GM19455 (cell line): ENCODE data around the gene RAB11FIP5.
"Not testable (repeated sequence)": the region's sequence is repeated elsewhere in the genome, so short reads cannot be mapped to it uniquely, and the experiment has no call there.

ENCODE experiments used
- ATAC-seq: cut with Tn5 transposase; IDR thresholded peaks from one replicate; pipeline ENCODE4 v1.9.1; 2021; ENCODE audit not compliant: unreplicated experiment

Gene RAB11FIP5

DNA sequence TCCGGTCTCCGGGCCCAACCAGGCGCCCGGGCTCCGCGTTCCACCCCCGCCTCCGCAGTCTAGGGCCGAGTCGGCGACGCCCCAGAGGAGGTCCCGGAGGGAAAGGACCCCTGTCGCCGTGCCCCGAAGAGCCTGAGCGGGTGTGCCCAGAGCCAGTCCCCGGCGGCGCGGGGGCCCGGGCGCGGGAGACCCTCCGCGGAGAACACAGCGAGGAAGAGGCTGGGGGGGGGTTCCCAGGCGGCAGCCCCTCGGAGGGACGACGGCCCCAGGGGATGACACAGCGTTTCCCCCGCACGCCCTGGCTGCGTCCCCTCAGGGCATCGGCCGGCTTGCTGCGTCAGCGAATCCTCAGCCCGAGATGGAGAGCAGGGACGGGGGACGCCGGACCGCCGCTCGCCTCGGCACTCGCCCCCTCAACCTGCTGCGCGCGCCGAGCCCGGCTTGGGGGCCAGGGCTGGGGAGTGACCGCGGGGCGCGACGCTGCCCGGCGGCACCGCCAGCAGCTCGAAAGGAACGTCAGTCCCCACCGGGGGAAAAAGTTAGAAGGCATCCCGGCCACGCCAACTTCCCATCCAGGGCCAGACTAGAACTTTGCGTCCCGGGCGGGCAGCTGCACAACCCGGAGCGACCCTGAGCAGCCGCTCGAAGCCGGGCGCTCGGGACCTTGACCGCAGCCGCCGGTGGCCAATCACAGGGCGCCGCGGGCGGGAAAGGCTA, 41.9 kb downstream of the RAB11FIP5 start:
- ATAC-seq = peak; percentile 23

DNA sequence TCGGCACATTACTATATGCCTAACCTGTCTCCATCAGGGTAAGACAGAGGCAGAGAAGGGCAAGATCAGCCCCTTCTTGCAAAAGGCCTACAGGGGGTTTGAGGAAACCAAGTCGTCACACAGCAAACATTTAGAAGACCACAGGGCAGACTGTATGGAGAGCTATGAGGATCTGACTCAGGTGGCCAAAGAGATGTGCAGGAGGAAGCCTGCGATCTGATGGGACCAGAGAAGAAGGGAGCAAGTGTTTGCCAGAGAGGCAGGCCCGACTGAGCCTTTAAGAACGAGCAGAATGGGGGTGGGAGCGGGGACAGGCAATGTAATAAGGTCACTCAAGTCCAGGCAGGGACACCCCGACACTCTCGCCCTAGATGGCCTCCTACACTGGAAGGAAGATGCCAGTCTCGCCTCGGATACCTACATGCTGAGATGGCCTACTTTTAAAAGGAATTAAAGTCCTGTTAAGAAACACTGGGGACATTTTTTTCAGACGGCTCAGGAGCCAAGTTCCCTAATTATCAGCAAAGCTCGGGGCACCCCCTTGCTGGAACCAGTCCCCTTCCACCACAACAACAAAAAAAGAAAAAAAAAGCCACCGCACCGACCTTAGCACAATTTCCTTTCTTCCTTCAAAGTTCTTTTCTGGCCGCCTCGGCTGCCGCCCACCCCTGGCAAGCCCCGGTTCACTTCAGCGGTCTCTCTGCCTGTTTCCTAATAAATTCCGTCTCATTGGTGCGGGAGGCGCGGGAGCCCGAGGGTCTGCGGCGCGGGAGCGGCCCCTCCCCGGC, 42.7 kb downstream of the RAB11FIP5 start:
- ATAC-seq = no peak

DNA sequence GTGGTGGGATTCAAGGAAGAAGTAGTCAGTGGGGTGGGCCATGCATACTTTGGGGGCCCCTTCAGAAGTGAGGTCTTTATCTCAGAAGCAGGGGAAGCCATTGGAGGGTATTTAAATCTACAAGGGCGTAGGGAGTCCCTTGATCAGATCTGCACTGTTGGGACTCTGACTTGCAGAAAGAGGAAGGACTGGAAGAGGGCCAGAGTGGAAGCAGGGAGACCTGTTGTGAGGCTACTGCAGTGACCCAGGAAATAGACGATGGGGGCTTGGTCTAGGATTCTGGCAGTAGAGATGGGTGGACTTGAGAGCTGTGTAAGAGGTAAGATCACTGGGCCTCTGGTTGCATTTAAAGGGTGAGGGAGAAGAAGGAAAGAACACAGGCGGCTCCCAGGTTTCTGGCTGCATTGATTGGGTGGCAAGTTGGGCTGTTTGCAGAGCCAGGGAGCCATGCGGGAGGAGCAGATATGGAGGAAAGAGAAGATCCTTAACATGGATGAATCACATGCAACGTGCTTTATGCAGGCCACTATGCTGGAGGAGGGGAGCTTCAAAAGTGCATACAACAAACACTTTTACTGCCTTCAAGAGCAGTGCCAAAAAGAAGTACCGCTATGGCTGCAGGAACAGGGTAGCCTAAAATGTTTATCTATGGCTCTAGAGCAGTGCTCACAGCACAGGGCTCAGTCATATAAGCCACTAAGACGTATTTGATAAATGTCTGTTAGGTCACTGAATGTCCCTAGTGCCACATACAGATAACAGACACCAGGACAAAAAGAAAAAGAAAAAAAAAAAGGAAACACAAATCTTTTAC, 43.5 kb downstream of the RAB11FIP5 start:
- no peak for ATAC-seq

DNA sequence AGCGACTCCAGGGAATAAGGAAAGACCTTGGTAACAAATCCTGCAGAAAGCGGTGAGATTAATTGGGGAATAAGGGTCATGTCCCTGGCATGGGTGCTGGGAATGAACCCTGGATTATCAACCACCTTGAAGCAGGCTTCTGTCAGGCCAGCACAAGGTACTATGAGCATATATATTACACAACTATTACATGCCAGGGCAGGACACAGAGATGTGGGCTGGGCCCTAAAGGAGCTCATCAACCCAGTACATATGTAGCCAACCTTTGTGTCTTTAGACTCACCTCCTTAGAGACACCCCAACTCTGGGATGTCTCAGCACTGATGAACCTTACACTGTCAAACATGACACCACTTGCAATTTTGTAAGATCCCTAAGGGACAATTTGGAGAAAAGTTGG, 44.6 kb downstream of the RAB11FIP5 start:
- no peak for ATAC-seq

DNA sequence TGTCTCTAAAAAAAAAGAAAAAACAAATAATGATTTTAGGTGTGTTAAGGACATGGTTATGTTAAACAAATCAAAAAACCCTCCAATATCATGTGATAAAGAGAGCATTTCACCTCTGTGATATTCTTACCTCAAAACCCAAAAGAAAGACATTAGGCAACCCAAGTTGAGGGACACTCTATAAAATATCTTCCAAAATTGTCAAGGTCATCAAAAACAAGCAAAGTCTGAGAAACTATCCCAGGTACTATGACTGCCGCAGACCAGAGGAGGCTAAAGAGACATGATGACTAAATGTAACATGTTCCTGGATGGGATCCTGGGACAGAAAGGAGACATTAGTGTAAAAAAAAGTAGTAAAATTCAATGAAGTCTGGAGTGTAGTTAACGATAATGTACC, 45.7 kb downstream of the RAB11FIP5 start:
- no peak for ATAC-seq

DNA sequence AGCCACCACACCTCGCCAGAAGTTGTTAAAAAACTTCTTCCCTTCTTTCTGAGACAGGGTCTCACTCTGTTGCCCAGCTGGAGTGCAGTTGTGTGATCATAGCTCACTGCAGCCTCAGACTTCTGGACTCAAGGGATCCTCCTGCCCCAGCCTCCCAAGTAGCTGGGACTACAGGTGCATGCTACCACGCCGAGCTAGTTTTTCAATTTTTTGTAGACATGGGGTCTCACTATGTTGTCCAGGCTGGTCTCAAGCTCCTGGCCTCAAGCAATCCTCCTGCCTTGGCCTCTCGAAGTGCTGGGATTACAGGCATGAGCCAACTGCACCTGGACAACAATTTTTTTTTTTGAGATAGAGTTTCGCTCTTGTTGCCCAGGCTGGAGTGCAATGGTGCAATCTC, 47.7 kb downstream of the RAB11FIP5 start:
- not testable (repeated sequence) for ATAC-seq

DNA sequence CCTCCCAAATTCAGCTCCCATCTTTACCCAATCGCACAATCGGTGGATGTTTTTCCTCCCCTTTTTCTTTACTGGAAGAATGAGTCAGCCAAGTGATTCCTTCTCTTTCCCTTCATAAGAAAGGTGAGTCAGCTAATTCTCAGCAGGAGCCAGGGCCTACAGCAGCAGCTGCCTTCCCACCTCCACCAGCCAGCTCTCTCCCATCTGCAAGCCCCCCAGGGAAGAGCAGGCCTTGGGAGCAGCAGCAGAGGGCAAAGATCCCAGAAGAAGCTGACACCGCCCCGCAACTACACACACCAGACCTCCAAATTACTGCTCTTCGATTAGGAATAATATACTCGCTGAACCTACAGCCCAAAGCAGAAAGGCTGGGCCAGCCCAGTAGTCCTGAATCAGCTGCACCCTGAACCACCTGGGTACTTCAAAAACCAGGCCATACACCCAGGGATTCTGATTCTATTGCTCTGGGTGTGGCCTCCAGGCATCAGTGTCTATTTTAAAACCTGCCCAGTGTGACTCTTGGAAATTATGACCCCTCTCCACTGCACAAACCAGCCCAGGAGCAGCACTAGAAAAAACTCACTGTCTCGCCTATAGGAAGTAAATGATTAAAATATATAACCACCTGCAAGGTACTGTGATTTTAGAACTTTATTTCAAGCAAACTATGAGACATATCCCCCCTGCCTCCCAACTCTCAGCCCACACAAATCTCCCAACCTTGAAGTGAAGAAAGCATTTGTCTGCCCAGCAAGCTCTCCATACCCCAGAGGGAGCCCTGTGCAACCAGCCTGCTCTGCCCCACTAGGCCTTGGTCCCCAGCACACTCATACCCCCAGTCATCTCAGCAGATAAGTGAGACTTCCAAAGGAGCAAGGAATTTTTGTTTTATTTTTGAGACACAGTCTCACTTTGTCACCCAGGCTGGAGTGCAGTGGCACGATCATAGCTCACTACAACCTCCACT, 48.6 kb downstream of the RAB11FIP5 start:
- ATAC-seq = no peak

DNA sequence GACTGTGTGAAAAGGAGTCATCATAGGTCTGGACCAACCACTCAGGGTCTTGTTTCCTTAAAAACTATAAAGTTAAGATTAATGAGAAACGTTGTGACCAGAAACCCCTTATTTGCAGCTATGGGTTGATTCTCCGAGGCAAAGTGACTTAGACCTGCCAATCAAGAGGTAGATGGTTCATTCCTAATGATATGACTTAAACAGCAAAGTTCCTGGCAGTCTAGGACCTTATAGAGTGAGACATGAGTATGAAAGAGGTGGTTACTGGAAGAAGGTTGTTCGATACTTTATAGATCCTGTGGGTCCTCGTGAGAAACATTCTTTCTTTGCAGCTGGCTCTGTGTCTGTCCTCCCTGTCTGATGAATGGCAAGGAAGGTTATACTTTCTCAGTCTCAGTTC, 49.3 kb downstream of the RAB11FIP5 start:
- no peak for ATAC-seq

DNA sequence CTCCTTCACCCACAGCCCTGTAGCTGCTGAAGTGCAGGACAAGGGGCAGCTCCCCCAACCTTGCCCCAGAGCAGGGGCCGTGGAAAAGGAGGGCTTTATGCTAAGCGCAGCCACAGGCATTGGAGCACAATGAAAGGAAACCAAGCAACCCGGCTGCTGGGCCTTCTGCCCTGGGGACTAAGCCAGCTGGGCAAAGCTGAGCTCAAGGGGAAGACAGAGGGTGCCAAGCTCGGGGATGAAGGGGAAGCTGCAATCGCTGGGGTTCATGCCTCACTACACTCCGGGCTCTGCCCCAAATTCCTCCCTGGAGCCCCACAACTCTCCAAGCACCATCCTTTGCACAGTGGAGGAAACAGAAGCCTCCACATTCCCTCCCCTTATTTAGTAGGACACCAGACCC, 53.6 kb downstream of the RAB11FIP5 start:
- ATAC-seq = no peak

DNA sequence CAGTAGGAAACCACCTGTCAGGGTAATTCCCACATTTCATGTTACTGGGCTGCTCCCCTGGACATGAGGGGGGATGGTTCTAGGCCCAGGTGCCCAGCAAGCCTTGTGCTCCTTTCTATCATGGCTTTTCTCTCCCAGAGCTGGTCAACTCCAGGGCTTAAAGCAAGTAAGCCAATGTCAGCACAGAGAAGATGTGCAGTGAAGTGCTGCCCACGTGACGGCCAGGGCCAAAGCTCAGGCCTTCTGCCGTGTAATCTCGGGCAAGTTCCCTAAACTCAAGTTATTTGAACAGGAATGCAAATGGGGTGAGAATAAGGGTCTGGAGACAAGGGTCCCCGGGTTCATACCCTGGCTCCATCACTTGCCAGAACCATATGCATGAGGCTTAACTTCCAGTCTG, 57.8 kb downstream of the RAB11FIP5 start:
- no peak for ATAC-seq

DNA sequence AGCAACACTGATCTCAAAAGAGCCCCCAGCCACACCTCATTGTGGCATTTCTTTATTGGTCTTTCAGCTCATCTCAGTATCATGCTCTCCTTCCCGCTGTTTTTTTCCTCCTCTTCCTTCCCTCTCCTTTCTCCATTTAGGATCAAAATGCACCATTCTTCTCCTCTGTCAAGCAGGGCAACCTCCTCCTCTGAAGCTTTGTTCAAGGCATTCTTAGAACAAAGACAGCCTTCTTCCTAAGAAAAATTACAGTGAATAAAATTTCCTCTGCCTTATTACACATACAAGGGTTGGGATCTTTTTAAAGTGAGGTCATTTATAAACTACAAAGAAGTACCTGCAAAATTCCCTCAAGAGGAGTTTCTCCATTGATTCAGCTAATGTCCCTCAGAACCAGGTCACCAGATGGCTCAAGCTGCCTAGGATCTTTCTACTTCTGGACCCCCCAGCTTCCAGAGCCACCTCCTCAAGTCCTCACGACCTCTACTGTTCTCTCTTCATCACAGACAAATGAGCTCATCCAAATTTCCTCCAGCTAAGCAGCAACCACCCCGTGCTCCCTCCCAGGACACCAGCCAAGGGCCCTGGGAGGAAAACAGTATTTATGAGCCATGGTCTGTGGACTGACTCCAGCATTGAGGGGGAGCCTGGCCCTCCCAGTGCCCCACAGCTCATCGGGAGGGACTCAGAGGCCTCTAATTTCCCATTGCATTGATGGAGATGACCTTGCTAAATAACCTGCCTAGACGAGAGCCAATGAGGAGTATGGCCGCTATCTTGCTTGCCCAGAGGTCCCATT, 59.2 kb downstream of the RAB11FIP5 start:
- no peak for ATAC-seq

DNA sequence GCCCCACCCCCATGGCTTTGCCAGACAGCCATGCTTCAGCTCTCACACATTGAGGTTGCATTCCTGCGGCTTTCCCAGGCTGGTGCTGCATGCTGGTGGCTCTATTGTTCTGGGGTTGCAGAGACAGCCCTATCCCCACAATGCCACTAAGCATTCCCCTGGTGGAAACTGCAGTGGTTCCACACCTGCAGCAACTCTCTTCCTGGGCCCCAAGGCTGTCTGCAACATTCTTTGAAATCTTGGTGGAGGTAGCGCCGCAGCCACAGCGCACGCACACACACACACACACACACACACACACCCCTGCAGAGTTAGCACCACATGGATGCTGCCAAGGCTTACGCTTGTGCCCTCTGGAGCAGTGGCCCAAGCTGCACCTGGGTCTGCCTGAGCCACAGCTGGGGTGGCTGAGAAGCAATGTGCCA, 62.6 kb downstream of the RAB11FIP5 start:
- ATAC-seq = no peak

DNA sequence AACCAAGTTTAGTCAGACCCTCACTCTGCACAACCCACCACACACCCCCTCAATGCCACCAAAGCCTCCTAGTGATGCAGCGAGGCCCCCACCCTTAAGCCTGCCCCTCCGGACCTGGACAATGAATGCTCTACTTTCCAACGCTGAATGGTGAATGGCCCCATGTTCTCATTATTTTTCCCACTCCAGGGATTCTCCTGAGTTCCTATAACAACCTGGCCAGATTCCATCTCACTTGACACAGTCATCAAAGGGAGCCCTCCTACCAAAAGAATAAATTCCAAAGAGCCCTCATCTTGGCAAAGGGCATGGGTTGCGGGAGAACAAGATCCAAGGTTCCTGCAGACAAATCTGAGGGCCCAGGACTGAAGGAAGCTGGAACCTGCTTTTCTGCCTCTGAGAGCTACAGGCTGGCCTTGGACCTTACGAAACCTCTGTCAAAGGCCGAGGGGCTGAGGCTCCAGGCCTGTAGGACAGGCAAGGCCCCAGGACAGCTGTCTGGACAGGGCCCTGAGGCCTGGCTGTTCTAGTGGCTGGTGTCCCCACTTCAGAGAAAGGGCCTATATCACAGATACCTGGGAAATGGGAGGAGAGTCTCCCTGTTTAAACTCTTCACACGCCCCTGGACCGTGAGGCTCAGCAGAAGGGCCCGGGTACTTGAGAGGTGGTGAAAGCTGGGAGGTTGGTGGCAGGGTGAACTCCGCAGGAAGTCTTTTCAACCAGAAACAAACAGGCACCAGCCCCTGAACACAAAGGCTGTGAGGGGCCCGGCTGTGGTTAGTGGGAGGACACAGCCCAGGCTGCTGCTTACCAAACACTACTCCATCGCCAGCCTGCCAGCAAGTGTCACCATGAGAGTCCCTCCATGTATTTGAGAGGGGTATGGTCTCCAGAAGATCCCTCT, 68.6 kb downstream of the RAB11FIP5 start:
- ATAC-seq = no peak

DNA sequence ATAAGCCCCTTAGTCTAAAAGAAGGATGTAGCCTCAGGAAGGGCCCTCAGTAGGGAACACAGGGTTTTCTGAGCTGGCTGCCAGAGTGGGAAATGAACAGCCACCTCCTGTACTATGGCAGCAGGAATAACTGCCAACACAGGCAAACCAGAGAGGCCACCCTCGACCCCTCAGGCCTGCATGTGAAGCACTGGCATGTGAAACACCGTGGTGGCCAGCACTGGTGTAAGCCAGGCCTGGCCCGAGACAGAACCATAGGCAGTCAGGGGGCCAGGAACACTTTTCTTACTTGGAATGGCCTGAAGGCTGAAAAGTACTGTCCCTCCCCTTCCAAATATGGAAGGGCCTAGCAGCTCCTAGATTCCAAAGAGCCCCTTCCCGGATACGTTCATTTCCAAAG, 69.5 kb downstream of the RAB11FIP5 start:
- ATAC-seq = no peak

DNA sequence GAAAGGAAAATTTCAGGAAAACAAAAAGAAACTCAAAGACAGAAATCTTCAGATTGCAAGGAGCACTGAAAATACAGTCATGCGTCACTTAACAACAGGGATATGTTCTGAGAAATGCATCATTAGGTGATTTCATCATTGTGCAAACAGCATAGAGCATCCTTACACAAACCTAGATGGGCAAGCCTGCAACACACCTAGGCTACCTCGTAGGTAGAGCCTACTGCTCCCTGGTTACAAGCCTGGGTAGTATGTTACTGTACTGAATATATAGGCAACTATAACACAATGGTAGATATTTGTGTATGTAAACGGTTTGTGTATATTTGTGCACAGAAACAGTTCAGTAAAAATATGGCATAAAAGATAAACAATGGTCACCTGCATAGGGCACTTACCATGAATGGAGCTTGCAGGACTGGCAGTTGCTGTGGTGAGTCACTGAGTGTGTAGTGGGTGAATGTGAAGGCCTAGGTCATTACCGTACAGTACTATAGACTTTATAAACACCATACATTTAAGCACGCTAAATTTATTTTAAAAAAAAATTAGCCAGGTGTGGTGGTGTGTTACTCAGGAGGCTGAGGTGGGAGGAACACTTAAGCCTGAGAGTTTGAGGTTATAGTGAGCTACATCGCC, 74.7 kb downstream of the RAB11FIP5 start:
- ATAC-seq = no peak

DNA sequence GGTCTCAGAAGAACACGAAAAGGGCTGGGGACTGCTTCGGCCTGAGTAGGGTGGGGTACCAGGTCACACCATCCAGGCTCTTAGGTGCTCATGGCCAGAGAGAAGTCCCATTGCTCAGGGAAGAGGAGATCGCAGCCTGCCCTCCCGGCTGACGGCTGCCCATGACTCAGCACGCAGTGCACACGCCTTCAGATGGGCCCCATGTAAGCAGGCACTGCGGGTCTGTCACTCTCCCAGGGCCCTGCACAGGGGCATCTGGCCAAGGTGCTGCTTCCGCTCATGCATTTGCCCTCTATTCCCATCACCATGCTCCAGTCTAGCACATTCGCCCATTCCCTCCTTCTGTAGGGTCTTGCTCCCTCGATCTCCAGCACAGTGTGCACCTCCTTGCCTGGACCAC, 76.0 kb downstream of the RAB11FIP5 start:
- ATAC-seq = no peak

DNA sequence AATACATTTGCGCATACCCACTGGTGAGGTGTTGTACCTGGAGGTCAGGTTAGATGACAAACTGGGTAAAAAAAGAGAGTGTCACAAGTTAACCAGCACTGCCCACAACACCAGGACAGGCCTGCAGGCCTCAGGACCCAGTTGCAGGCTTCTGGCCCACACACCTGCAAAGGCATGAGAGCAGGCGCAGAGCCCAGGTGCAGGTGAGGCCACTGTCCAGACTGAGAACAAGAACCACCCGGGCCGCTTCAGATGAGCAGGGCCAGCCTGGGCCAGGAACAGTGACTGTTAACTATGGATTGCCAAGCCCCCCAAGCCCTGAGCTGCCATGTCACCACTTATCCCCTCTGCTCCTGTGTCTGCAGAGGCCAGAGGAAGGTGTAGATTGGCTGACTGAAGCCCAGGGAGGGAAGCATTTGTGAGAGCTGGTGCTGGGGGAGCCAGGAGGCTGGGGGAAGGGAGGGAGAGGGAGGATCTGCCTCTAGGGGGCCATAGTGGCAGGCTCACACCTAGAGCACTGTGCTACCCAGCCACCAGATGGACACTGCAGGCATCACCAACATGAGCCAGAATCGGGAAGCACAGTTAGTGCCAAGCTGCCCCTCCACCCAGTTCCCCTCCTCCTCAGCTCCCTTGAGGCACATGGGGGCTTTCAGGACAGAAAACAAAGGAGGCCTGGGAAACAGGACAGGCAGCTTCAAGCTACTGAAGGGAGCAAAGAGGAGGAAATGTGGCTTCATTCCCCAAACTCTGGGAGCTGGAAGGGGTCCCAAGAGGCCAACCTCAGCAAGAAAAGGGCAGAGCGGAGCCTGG, 76.6 kb downstream of the RAB11FIP5 start:
- ATAC-seq = no peak
